Thoracic aorta (tissue), 2 donors: ENCODE results near the gene CSF1R. TPM values are rescaled to one million over a fixed set of nuclear protein-coding genes. Genes with fewer than 3 reads are reported as not detected.

ENCODE experiments used
- ATAC-seq: fragments of 150-250 bp; one replicate; pipeline ENCODE4 v1.8.0; 2017; ENCODE audit warnings: low read depth; ENCODE audit not compliant: insufficient number of reproducible peaks, low FRiP score
- DNase-seq: peaks from one replicate; pipeline ENCODE4 v3.0.0-alpha.2; 2020; ENCODE audit warnings: low spot score
- H3K27ac ChIP-seq, 2 donors: fragments of 200-600 bp; sonication (generic); 1 replicate in 1 of 2; 2 replicates in 1 of 2; pipeline ENCODE4 v1.5.1; 2016; ENCODE audit warnings: mild to moderate bottlenecking in 2 of 2, moderate library complexity in 2 of 2
- H3K27me3 ChIP-seq: fragments of 200-600 bp; sonication (generic); replicated peaks from 2 replicates; pipeline ENCODE4 v1.6.0; 2016; ENCODE audit warnings: mild to moderate bottlenecking; ENCODE audit not compliant: insufficient read depth
- H3K36me3 ChIP-seq: fragments of 200-600 bp; sonication (generic); one replicate; pipeline ENCODE4 v1.5.1; 2016
- H3K4me1 ChIP-seq, 2 donors: fragments of 200-600 bp; sonication (generic); 1 replicate in 1 of 2; 2 replicates in 1 of 2; pipeline versions ENCODE4 v1.5.1 to v1.6.0; 2016; ENCODE audit warnings: low read depth in 2 of 2, mild to moderate bottlenecking in 1 of 2; ENCODE audit not compliant: control insufficient read depth in 1 of 2
- H3K4me3 ChIP-seq: fragments of 200-600 bp; sonication (generic); 2 replicates; pipeline ENCODE4 v1.5.1; 2016; ENCODE audit warnings: mild to moderate bottlenecking
- H3K9me3 ChIP-seq: fragments of 200-600 bp; sonication (generic); 2 replicates; pipeline ENCODE4 v1.5.1; 2016
- CTCF ChIP-seq: fragments of 200-600 bp; sonication (generic); IDR thresholded peaks from one replicate; pipeline ENCODE4 v1.5.1; 2019; ENCODE audit warnings: antibody characterized with exemption
- total RNA-seq, 2 donors: library from RNA; depleted of rRNA; stranded (reverse); fragments of >200 nt; gene quantifications; one replicate each; pipeline versions ENCODE4 v1.1.0 to v1.2.3, GENCODE V29; 2016

Gene CSF1R
- total RNA-seq, 2 donors from 2014 or later: 76.3 to 98.6 TPM

GRCh38 chr5:150046031-150046430 is 40.3 kb downstream of the CSF1R start:
- no peaks in the 10 kb centered on the region for H3K9me3 ChIP-seq
- ATAC-seq (no peak), DNase-seq (no peak)
- no peak overlapping the region for H3K4me3 ChIP-seq
- TF ChIP-seq CTCF: no peak
- H3K27me3 ChIP-seq: no peaks in the 10 kb centered on the region
- H3K36me3 ChIP-seq: peaks cover 63% of the 10 kb centered on the region
- no peak overlapping the region for H3K27ac ChIP-seq
- H3K4me1 ChIP-seq: peaks cover 6 to 12% of the 10 kb centered on the region in 2 donors

DNA sequence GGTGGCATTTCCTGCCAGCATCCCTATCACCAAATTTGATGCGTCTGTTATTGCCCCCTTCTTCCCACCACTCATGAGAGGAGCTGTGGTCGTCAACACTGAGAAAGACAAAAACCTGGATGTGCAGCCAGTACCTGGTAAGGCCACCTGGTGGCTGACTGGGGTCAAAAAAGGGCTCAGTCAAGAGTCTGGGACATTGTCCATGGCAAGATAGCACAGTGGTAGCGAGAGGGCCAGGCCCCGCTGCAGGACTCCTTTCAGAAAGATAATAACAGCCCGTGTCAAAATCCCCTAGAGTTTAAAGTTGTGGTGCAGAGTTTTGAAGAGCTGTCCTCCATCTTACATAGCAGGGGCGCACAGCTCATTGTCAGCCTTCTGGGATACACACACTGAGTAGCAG is 40.8 kb downstream of the CSF1R start:
- no peak for ATAC-seq
- TF ChIP-seq CTCF: no peak
- H3K4me1 ChIP-seq: peaks cover 6 to 12% of the 10 kb centered on the region in 2 donors
- no peaks in the 10 kb centered on the region for H3K9me3 ChIP-seq
- no peak for DNase-seq
- no peak overlapping the region for H3K4me3 ChIP-seq
- H3K27ac ChIP-seq: no peak overlapping the region
- H3K27me3 ChIP-seq: no peaks in the 10 kb centered on the region
- peaks cover 63% of the 10 kb centered on the region for H3K36me3 ChIP-seq

GRCh38 chr5:150044712-150045111 is 41.6 kb downstream of the CSF1R start:
- H3K4me1 ChIP-seq: peaks cover 6 to 12% of the 10 kb centered on the region in 2 donors
- H3K27ac ChIP-seq: no peak overlapping the region
- peaks cover 59% of the 10 kb centered on the region for H3K36me3 ChIP-seq
- no peaks in the 10 kb centered on the region for H3K9me3 ChIP-seq
- no peak for TF ChIP-seq CTCF
- DNase-seq: no peak
- no peak for ATAC-seq
- no peak overlapping the region for H3K4me3 ChIP-seq
- H3K27me3 ChIP-seq: no peaks in the 10 kb centered on the region

DNA sequence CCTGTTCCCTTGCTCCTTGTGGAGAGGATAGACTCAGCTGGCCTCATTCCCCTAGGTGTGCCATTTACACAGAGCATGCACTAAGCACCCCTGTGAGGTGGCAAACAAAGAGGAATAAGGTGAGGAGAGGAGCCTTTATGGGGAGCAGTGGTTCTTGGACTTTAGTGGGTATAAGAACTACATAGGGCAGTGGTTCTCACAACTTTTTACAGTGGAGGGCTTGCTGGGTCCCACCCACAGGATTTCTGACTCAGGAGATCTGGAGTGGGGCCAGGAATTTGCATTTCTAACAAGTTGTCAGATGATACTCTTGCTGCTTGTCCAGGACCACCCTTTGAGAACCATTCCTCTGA is 42.0 kb downstream of the CSF1R start:
- Histone ChIP-seq H3K27ac (no peak overlapping the region), H3K4me3 (no peak overlapping the region), H3K9me3 (no peaks in the 10 kb centered on the region), H3K4me1 (peaks cover 6 to 12% of the 10 kb centered on the region in 2 donors), H3K27me3 (no peaks in the 10 kb centered on the region), H3K36me3 (peaks cover 55% of the 10 kb centered on the region)
- ATAC-seq (no peak), DNase-seq (no peak)
- TF ChIP-seq CTCF: no peak

- Histone ChIP-seq H3K27ac (no peak overlapping the region), H3K4me1 (peaks cover 6 to 12% of the 10 kb centered on the region in 2 donors), H3K4me3 (no peak overlapping the region), H3K27me3 (no peaks in the 10 kb centered on the region), H3K9me3 (no peaks in the 10 kb centered on the region), H3K36me3 (peaks cover 51% of the 10 kb centered on the region)
- TF ChIP-seq CTCF: no peak
- DNase-seq: no peak
- no peak for ATAC-seq
Observed at GRCh38 chr5:150043657-150044328, 42.6 kb downstream of the CSF1R start.
